Body of pancreas (tissue), 4 donors: ENCODE results near the gene DNAI7. TPM values are rescaled to one million over a fixed set of nuclear protein-coding genes. Genes with fewer than 3 reads are reported as not detected.

Experiments
- ATAC-seq: fragments of 150-250 bp; one replicate; pipeline ENCODE4 v1.9.1; 2016
- DNase-seq, 4 donors: peaks; one replicate each; pipeline ENCODE4 v3.0.0-alpha.2; 2019
- H3K27ac ChIP-seq, 4 donors: fragments of 200-600 bp; sonication (generic); 1 replicate in 3 of 4; 2 replicates in 1 of 4; pipeline versions ENCODE4 v1.5.1 to v1.6.1; 2016 to 2019; ENCODE audit warnings: mild to moderate bottlenecking in 1 of 4, mixed read lengths in 1 of 4, moderate library complexity in 1 of 4
- H3K27me3 ChIP-seq, 2 donors: fragments of 200-600 bp; sonication (generic); one replicate each; pipeline ENCODE4 v1.6.0; 2016; ENCODE audit warnings: mild to moderate bottlenecking in 1 of 2
- H3K36me3 ChIP-seq, 2 donors: fragments of 200-600 bp; sonication (generic); replicated peaks in 1 of 2; 2 replicates each; pipeline ENCODE4 v1.5.1; 2016; ENCODE audit warnings: low read depth in 2 of 2; ENCODE audit not compliant: insufficient read depth in 1 of 2
- H3K4me1 ChIP-seq: fragments of 200-600 bp; sonication (generic); one replicate; pipeline ENCODE4 v1.6.0; 2016
- H3K4me3 ChIP-seq, 2 donors: fragments of 200-600 bp; sonication (generic); 1 replicate in 1 of 2; 2 replicates in 1 of 2; pipeline ENCODE4 v1.5.1; 2016 to 2019
- H3K9me3 ChIP-seq, 3 donors: fragments of 200-600 bp; sonication (generic); 1 replicate in 2 of 3; 2 replicates in 1 of 3; pipeline ENCODE4 v1.5.1; 2016
- POLR2A ChIP-seq, 3 donors: fragments of 450-650 bp; IDR thresholded peaks; one replicate each; pipeline ENCODE4 v1.6.1; 2016; ENCODE audit warnings: antibody characterized with exemption in 3 of 3, mild to moderate bottlenecking in 2 of 3
- WGBS, 2 donors: methylation state at CpG; one replicate each; pipeline ENCODE4 v1.1.5; 2017; 5-methylcytosine and 5-hydroxymethylcytosine counted together
- intact Hi-C: fragments of 100-400 bp; cut with DNase I; formaldehyde crosslinking; loops from one replicate; pipeline ENCODE4 v1.15.1; 2023
- total RNA-seq, 2 donors: library from RNA; depleted of rRNA; stranded (reverse); fragments of >200 nt; gene quantifications; one replicate each; pipeline ENCODE4 v1.1.0, GENCODE V29; 2016
- TF ChIP-seq, protein P1 (sequence below), 7 experiments: fragments of 450-650 bp in 4 of 7; fragments of 200-600 bp in 3 of 7; sonication (generic) in 3 of 7; IDR thresholded peaks; one replicate each; pipeline ENCODE4 v1.5.1; 2016 to 2019; ENCODE audit warnings: antibody characterized with exemption in 7 of 7

The DNAI7 gene
- total RNA-seq, 2 donors from 2014 or later: 0.26 TPM; not detected in 1

DNA sequence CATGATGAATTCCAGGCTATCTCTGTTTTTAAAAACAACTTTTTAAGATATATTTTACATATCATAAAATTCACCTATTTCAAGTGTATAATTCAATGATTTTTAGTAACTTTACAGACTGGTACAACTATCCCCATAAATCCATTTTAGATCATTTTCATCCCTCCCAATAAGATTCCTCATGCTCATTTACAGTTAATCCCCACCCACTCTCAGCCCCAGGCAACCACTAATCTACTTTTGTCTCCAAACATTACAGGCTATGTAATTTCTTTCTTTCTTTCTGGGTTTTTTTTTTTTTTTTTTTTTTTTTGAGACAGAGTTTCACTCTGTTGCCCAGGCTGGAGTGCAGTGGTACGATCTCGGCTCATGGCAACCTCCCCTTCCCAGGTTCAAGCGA lies 81.3 kb downstream of the DNAI7 start:
- Histone ChIP-seq H3K4me3 (no peak overlapping the region), H3K27me3 (no peaks in the 10 kb centered on the region), H3K27ac (no peak overlapping the region), H3K9me3 (no peaks in the 10 kb centered on the region), H3K36me3 (peaks cover 0 to 2% of the 10 kb centered on the region in 2 donors), H3K4me1 (peaks cover 12% of the 10 kb centered on the region)
- ATAC-seq (no peak), DNase-seq (no peak)
- intact Hi-C loops: no loop called here
- WGBS, 2 donors: 70 to 98% methylated on average over 3 of the region's 3 CpGs
- no peak for TF ChIP-seq POLR2A (IDR thresholded peaks at IDR 0.05)
- TF ChIP-seq, protein P1, sequence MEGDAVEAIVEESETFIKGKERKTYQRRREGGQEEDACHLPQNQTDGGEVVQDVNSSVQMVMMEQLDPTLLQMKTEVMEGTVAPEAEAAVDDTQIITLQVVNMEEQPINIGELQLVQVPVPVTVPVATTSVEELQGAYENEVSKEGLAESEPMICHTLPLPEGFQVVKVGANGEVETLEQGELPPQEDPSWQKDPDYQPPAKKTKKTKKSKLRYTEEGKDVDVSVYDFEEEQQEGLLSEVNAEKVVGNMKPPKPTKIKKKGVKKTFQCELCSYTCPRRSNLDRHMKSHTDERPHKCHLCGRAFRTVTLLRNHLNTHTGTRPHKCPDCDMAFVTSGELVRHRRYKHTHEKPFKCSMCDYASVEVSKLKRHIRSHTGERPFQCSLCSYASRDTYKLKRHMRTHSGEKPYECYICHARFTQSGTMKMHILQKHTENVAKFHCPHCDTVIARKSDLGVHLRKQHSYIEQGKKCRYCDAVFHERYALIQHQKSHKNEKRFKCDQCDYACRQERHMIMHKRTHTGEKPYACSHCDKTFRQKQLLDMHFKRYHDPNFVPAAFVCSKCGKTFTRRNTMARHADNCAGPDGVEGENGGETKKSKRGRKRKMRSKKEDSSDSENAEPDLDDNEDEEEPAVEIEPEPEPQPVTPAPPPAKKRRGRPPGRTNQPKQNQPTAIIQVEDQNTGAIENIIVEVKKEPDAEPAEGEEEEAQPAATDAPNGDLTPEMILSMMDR (IDR thresholded peaks at IDR 0.05): no peak

DNA sequence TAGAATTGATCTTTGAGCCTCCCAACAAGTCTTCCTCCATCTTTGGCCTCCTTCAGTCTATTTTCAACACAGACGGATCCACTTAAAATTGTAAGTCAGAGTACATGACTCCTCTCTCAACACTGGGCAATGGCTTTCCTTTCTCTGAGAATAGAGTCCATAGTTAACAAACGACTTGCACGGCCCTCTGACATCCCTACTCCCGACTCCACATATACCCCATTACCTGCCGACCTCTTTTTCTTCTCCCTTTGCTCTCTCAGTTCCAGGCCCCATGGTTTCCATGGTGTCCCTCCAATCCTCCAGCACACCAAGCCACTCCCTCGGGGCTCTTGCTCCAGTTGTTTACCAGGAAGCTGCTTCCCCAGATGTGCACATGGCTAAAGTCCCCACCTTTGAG lies 84.7 kb downstream of the DNAI7 start:
- intact Hi-C loops: no loop called here
- Histone ChIP-seq H3K36me3 (peaks cover 0 to 8% of the 10 kb centered on the region in 2 donors), H3K4me1 (peaks cover 4% of the 10 kb centered on the region), H3K4me3 (no peak overlapping the region), H3K27me3 (no peaks in the 10 kb centered on the region), H3K9me3 (no peaks in the 10 kb centered on the region), H3K27ac (no peak overlapping the region)
- 88 to 93% methylated on average over 6 of the region's 6 CpGs for WGBS, 2 donors
- TF ChIP-seq POLR2A (IDR thresholded peaks at IDR 0.05): no peak
- TF ChIP-seq, protein P1 (IDR thresholded peaks at IDR 0.05): no peak
- ATAC-seq: no peak
- DNase-seq: no peak

DNA sequence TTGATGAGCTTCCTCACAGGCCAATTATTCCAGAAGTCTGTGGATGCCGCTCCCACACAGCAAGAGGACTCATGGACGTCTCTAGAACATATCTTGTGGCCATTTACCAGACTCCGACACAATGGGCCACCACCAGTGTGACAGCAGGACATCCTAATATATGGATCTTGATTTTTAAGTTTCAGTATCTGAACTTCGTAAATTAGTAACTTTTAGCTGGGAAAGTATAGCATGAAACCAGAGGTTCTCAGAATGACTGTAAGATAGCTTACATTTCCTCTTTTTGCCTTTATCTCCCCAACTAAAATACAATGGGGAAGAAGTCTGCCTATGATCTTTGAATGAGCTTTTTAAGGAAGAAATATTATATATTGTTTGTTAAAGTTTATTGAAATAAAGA lies 87.0 kb downstream of the DNAI7 start:
- no peak for ATAC-seq
- Histone ChIP-seq H3K4me3 (no peak overlapping the region), H3K27ac (no peak overlapping the region), H3K36me3 (peaks cover 0 to 11% of the 10 kb centered on the region in 2 donors), H3K9me3 (no peaks in the 10 kb centered on the region), H3K27me3 (no peaks in the 10 kb centered on the region), H3K4me1 (no peaks in the 10 kb centered on the region)
- no peak for TF ChIP-seq POLR2A (IDR thresholded peaks at IDR 0.05)
- TF ChIP-seq, protein P1 (IDR thresholded peaks at IDR 0.05): no peak
- 93 to 94% methylated on average over 4 of the region's 4 CpGs for WGBS, 2 donors
- no peak for DNase-seq
- intact Hi-C loops: no loop called here

DNA sequence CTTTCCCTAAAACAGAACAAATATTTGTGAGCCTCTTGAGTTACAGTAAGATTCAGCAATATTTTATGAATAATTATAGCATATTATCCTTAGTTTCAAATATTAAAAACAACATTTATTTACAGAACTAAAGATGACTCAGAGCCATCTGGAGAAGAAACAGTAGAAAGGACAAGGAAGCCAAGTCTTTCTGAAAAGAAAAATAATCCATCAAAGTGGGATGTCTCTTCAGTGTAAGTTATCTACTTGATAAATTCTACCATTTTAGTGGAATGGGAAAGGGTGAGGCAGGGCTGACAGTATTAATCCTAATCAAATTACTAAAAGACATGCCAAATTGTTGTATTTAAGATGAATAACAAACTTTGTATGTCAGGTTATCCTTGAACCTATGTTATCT lies 88.1 kb downstream of the DNAI7 start:
- DNase-seq (no peak), ATAC-seq (no peak)
- TF ChIP-seq, protein P1 (IDR thresholded peaks at IDR 0.05): no peak
- no peak for TF ChIP-seq POLR2A (IDR thresholded peaks at IDR 0.05)
- H3K27me3 ChIP-seq: no peaks in the 10 kb centered on the region
- no peaks in the 10 kb centered on the region for H3K9me3 ChIP-seq
- H3K36me3 ChIP-seq: peaks cover 0 to 16% of the 10 kb centered on the region in 2 donors
- intact Hi-C loops: no loop called here
- H3K4me3 ChIP-seq: no peak overlapping the region
- H3K4me1 ChIP-seq: no peaks in the 10 kb centered on the region
- H3K27ac ChIP-seq: no peak overlapping the region

DNA sequence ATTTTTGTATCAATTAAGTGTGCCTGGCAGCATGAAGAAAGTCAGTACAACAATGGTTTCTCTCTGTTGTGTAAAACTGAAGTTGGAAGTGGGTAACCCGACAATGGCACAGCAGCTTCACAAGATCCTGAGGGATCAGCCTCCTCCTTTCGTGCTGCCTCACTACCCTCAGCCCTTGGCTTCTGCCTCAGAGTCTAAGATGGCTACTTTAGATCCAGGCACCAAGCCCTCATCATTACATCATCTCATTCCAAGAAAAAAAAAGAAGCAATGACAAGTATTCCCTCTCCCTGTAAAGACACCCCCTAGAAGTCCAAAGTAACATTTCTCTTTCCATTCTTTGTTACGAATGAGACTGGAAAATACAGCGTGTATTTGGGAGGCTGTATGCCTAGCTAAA lies 92.6 kb downstream of the DNAI7 start:
- peaks cover 0 to 12% of the 10 kb centered on the region in 2 donors for H3K36me3 ChIP-seq
- ATAC-seq: no peak
- intact Hi-C loops: no loop called here
- no peak for TF ChIP-seq POLR2A (IDR thresholded peaks at IDR 0.05)
- TF ChIP-seq, protein P1 (IDR thresholded peaks at IDR 0.05): no peak
- no peak for DNase-seq
- H3K27ac ChIP-seq: no peak overlapping the region
- WGBS, 2 donors: 93 to 94% methylated on average over 4 of the region's 4 CpGs
- H3K4me1 ChIP-seq: no peaks in the 10 kb centered on the region
- no peaks in the 10 kb centered on the region for H3K27me3 ChIP-seq
- no peak overlapping the region for H3K4me3 ChIP-seq
- no peaks in the 10 kb centered on the region for H3K9me3 ChIP-seq
